CD4-positive, alpha-beta T cell treated with Interferon gamma for 1 hour (primary cell): ENCODE data around the gene KRTAP2-1.
"Not testable (repeated sequence)": the region's sequence is repeated elsewhere in the genome, so short reads cannot be mapped to it uniquely, and the experiment has no call there.

Experiments used
- DNase-seq: peaks from one replicate; pipeline ENCODE4 v3.0.0-alpha.2; 2020

The KRTAP2-1 gene, protein sequence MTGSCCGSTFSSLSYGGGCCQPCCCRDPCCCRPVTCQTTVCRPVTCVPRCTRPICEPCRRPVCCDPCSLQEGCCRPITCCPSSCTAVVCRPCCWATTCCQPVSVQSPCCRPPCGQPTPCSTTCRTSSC

DNA sequence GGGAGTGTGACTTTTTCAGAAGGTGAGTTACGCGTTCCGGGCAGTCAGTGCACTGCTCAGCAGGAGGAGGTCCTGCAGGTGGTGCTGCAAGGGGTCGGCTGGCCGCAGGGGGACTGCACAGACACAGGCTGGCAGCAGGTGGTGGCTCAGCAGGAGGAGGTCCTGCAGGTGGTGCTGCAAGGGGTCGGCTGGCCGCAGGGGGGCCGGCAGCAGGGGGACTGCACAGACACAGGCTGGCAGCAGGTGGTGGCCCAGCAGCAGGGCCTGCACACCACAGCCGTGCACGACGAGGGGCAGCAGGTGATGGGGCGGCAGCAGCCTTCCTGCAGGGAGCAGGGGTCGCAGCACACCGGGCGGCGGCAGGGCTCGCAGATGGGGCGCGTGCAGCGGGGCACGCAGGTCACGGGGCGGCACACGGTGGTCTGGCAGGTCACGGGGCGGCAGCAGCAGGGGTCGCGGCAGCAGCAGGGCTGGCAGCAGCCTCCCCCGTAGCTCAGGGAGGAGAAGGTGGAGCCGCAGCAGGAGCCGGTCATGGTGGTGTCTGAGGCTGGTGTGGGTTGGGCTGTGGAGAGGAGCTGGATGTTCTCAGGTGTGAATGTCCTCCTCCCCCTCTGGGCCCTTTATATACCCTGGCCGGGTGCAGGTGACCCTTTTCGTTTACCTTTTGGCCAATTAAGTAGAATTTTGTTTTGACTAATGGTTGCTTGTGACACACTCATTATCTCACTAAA, at the start of gene KRTAP2-1:
TSS of gene KRTAP2-1 (minus strand) at position 582 of the 731 bp plus-strand sequence. CDS start at position 533, 49 bp downstream.
- not testable (repeated sequence) for DNase-seq

DNA sequence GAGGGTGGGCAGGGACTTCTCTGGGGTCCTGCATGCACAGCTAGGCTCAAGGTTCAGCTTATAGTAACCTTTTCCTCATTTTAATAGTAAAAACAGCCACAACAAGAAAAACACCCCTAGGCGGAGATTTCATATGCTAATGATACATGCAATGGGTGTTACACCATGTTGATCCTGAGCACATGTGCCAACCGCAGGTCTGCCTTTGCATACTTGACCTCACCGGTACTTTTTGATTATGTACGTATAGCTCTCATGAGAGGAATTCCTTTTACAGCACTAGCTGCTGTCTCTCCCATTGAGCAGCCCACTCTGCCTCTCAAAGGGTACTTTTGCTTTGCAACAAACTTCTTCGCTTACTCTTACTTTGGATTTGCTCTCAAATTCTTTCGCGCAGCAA, 48.9 kb upstream of the KRTAP2-1 start:
- DNase-seq = no peak

DNA sequence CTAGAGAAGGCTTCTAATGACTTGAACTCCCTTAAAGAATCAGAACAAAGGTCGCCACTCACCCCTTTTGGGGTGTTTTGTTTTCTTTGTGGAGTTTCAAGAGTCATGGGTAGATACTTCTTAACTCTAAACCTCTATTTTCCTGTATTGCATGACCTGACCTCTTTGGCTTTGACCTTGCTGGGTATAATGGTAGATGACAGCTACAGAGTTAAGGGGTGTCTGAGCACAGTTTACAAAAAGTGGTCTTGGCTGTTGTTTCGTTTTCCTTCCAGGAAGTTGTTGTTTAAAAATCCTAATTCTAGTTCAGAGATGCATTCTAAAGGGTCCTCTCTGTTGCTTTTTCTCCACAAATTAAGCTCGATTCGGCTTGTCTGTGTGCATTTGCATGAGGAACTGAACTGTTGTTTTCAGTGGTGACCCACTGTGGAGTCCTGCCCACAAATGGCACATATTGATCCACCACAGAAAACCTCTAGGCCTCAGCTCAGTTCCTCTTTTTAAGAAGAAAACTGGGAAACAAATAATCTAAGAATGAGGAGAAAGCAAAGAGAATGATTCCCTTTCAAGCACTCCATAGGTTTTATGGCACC, 41.7 kb upstream of the KRTAP2-1 start:
- DNase-seq = not testable (repeated sequence)

DNA sequence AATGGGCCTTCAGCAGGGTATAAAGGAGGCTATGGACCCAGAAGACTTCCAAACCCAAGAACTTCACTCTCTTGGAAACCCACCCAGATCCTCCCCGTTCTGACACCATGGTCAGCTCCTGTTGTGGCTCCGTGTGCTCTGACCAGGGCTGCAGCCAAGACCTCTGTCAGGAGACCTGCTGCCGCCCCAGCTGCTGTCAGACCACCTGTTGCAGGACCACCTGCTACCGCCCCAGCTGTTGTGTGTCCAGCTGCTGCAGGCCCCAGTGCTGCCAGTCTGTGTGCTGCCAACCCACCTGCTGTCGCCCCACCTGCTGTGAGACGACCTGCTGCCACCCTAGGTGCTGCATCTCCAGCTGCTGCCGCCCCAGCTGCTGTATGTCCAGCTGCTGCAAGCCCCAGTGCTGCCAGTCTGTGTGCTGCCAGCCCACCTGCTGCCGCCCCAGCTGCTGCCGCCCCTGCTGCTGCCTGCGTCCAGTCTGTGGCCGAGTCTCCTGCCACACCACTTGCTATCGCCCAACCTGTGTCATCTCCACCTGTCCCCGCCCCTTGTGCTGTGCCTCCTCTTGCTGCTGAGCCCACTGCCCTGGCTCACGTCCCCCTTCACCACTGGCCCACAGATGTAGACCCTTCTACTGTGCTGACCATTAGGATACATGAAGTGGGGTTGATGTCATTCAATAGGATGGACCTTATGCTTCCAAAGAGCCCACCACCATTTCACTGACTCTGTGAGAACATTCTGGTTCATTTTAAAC, 37.2 kb upstream of the KRTAP2-1 start, which contains the start of gene KRTAP4-7:
TSS of gene KRTAP4-7 (plus strand) at position 51 of the 757 bp plus-strand sequence. CDS start at position 108, 57 bp downstream.
- DNase-seq = not testable (repeated sequence)

DNA sequence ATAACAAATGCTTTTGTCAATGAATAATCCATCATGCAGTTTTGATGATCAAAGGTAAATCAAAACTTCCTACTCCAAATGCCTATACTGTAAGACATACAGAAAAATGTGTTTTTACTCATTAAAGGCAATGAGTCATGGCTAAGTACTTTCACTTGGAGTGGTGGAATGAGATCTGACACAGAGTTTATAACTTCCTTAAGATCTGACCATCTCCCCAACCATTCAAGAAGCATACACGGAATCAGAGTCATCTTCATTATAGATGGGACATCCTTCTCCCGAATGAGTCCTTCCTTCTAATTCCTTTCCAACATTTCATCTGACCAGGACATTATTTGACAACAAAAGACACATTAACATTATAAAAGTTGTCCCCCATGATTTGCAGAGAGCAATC, 36.3 kb upstream of the KRTAP2-1 start:
- DNase-seq = not testable (repeated sequence)

DNA sequence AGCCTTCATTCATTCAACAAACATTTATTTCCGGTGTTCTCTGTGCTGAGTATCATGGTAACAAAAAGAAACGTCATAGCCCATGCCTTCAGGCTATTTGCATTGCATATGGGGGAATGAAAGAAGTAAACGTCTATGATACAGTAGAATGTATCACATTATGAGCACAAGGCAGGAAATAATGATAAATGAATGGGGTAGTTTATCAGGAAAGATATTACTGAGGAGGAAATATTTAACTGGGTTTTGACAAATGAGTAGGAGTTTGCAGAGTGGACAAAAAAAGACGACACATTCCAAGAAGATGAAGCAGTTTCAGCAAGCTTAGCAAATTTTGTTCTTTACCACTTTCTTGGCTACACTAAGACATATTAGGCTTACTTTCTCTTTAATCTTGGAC, 35.5 kb upstream of the KRTAP2-1 start:
- no peak for DNase-seq

DNA sequence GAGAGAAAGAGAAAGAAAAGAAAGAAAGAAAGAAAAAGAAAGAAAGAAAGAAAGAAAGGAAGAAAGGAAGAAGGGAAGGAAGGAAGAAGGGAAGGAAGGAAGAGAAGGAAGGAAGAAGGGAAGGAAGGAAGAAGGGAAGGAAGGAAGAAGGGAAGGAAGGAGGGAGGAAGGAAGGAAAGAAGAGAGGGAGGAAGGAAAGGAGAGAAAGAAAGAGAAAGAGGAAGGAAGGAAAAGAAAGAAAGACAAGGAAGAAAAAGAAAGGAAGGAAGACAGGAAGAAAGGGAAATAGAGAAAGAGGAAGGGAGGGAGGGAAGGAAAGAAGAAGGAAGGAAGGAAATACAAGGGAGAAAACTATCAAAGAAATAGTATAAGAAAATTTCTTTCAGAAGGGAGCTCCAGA, 29.7 kb upstream of the KRTAP2-1 start:
- no peak for DNase-seq

DNA sequence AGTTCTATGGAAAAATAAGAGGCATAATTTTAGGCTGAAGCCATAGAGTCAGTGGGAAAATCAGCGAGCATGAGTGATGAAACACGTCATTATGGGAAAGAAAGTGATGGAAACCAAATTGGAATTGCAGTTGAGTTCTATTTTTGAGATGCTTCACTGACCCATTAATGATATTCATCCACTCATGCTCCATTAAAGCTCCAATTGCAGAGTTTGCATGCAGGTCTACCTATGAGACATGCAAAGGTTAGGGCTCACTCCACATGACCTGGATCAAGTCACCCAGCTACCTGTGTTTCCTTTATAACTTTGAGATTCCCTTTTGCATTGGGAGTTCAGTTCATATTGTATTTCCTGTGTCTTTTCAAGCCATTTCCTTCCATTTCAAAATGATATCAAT, 26.6 kb upstream of the KRTAP2-1 start:
- no peak for DNase-seq

DNA sequence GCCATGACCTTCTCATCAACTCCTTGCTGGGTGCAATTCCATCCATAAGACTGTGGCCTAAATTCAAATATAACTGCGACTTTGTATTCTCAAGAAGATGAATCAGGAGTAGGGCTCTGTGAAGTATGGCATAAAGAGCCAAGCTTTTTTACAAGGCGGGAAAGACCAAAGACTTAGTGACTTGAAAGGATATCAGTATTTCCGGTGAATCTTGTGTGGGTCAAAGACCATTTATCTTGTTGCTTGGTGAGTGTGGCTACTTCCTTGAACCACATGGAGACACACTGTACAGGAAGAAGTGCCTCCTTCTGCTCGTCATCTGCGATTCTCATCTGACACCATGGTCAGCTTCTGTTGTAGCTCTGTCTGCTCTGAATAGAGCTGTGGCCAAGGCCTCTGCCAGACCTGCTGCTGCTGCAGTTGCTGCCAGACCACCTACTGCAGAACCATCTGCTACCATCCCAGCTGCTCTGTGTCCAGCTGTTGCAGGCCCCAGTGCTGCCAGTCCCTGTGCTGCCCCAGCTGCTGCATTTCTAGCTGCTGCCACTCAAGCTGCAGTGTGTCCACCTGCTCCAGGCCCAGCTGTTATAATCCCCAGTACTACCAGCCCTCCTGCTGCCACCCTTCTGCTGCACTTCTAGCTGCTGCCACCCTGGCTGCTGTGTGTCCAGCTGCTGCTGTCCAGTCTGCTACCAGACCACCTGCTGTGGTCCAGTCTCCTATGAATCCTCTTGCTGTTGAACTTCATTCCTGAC, 24.7 kb upstream of the KRTAP2-1 start:
- DNase-seq = no peak

DNA sequence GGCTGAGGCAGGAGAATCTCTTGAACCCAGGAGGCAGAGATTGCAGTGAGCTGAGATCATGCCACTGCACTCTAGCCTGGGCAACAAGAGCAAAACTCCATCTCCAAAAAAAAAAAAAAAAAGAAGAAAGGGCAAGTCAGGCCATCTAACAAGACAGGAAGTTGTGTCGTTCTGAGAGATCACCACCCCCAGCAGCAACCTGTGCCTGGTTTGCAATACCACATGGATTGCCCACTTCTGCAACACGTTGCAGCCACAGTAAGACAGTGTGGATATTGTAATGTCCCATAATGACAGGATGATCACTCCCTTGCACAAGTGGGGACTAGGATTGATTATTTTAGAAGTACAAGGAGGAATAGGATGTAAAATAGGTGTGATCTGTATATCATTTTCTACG, 21.9 kb upstream of the KRTAP2-1 start:
- no peak for DNase-seq

DNA sequence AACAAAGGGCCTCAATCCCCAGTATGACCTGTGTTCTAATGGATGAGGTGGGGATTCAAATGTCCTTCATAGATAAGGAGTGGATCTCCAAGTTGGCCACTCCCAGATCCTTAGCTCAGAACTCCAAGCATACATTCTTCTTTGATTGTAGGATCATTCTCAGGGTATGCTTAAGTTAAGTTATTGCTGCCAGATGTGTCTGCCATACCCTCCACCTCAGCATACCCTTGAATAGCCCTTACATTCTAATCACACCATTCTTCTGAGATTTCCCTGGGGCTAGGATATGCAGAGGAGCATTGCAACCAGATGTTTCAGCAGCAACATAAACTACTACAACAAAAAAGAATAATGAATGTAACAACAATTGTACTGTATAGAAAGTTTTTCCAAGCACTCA, 20.2 kb upstream of the KRTAP2-1 start:
- DNase-seq = no peak

DNA sequence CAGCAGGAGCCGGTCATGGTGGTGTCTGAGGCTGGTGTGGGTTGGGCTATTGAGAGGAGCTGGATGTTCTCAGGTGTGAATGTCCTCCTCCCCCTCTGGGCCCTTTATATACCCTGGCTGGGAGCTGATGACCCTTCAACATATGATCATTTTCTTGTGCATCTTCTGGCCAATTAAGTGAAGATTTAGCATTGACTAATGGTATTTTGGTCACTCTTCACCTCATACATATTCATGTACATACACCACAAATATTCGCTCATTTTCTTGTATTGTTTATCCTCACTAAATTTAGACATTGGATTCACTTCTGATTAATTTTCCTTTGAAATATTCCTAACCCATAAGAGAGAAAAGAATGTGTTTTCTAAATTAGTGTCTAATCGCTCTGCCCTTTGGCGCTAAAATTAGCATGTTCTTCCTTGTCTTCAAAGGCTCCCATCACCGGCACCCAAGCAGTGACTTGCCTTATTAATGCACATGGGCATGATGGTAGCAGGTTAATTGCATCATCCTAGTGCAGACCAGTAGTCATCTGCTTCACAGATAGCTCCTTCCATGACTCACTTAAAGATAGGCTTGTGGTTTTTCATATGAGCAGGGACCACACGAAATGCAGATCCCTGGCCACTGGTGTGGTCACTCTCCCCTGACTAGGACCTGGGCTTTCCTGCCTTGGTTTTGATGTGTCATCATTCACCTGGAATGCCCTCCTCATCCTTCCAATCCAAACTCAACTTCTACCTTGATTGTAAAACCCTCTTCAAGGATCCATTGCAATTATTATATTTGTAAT, 18.9 kb upstream of the KRTAP2-1 start, which contains the start of gene KRTAP2-4:
TSS of gene KRTAP2-4 (minus strand) at position 51 of the 796 bp plus-strand sequence. CDS start at position 17, 34 bp downstream.
- DNase-seq = no peak

DNA sequence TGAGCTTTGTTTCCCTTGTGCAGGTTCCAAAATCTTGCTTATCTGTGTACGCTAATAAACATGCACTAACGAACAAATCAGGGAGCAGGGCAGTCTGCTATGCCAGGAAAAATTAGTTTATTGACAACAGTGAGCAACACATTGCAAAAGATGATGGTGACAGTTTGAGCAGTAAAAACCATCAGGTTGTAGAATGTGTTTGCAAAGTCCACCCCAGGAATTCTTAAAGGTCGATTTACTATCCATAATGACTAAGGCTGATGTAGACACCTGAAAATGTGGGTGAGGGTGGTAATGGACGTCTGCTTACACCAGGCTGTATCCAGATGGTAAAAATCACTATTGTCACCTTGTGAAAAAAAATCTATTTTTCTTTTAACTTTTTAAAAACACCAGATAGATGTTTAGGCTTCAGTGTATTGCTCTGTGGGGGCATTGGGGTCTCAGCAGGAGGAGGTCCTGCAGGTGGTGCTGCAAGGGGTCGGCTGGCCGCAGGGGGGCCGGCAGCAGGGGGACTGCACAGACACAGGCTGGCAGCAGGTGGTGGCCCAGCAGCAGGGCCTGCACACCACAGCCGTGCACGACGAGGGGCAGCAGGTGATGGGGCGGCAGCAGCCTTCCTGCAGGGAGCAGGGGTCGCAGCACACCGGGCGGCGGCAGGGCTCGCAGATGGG, 18.0 kb upstream of the KRTAP2-1 start:
- not testable (repeated sequence) for DNase-seq

DNA sequence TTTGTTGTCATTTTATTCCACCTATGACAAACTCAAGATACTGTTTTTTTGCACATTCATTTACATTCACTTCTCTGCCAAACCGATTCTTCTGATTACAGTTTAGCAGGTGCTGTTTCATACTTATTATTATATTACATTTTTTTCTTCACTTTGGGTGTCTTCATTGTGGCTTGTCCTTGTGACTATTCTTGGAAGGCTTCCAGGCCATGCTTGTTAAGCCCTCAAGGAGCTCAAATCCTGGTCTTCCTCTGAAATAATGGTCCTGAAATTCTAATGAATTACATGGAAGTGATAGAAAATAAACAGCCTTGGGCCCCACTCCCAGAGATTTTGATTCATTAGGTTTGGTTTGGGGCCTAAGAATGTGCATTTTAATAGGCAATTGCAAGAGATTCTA, 17.2 kb upstream of the KRTAP2-1 start:
- DNase-seq = no peak

DNA sequence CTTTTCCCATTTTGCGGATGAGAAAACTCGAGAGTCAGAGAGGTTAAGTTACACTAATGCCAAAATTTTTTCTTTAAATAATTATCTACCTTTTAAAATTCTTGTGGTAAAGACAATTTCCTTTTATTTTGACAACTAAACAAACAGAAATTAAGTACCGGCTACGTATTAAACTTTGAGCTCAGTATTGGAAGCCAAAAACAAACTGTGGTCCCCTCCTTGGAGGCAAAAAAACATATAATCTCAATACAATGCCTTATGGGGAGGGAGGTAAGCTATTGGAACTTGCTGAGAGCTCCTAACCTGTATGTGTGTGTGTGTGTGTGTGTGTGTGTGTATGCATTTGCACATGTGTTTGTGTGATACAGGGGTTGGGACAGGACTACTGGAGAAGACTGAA, 16.3 kb upstream of the KRTAP2-1 start:
- DNase-seq = no peak

DNA sequence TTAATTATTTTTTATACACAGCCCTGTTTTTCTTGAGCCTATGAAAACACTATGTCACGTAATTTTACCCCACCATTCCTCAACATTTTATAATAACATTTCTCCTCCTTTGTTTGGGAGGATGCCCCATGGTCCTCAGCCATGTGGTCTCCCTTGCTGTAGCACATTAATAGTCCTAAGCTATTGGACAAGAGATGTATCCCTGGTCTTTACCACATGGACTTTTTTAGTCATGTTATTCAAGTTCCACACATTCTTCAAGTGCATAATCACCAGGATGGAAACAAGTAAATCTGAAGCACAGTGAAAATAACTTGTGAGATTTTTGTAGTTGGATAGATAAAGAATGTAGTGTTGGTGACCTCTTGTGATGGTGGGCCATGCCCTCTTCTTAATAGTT, 14.8 kb upstream of the KRTAP2-1 start:
- no peak for DNase-seq

DNA sequence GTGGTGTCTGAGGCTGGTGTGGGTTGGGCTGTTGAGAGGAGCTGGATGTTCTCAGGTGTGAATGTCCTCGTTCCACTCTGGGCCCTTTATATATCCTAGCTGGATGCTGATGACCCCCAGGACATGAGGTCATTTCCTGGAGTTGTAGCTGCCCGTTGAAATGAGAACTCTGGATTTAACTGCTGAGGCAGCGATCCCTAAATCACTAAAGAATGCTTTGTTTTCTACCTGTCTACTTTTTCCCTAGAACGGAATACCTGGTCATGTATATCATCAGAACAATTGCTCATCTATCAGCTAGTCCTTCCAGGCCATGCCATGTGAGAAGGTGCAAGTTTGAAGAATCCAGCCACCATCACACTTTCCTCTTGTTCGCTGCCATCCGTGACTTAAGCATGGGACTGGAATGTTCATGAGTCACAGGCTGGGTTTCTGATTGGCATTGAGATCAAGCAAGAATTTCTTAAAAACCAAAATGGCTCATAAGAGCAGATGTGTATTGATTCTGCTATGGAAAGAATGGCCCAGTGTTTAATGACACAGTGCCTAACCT, 13.0 kb upstream of the KRTAP2-1 start, which contains the start of gene KRTAP2-3:
TSS of gene KRTAP2-3 (minus strand) at position 63 of the 553 bp plus-strand sequence. CDS start 64 bp downstream, outside the sequence.
- no peak for DNase-seq

DNA sequence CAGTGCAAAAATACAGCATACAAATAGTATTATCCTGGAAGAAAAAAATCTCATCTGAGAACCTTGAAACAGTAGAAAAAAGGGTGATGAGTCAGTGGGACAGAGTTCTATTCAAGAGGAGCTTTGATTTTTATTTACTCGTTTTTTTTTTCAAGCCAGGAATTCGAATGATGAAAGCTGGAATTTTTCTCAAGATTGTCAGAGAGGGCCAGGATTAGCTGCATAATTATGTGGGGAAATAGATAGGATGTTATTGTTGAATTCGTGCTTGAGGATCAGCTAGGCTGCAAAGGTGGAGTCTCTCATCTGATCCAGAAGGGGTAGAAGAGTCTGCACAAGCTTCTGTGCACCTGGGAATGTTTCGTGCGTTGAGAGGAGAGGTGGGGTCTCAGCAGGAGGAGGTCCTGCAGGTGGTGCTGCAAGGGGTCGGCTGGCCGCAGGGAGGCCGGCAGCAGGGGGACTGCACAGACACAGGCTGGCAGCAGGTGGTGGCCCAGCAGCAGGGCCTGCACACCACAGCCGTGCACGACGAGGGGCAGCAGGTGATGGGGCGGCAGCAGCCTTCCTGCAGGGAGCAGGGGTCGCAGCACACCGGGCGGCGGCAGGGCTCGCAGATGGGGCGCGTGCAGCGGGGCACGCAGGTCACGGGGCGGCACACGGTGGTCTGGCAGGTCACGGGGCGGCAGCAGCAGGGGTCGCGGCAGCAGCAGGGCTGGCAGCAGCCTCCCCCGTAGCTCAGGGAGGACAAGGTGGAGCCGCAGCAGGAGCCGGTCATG, 12.3 kb upstream of the KRTAP2-1 start:
- DNase-seq = not testable (repeated sequence)

DNA sequence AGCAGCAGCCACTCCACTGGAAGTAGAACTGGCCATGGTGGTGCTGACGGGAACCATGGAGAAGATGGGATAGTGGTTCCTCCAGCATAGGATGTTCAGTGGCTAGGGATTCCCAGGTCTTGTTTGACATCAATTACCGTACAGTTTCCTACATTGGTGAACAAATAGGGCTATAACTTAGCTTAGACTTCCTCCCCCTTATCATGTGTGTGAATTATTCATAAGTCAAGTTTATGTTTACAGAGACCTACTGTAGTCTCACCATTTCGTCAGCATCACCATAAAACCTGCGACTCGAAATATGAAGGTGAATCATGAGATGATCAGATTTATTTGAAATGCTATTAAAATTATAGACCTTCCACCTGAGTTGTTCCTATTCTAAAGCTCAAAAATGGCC, 11.6 kb upstream of the KRTAP2-1 start:
- no peak for DNase-seq

DNA sequence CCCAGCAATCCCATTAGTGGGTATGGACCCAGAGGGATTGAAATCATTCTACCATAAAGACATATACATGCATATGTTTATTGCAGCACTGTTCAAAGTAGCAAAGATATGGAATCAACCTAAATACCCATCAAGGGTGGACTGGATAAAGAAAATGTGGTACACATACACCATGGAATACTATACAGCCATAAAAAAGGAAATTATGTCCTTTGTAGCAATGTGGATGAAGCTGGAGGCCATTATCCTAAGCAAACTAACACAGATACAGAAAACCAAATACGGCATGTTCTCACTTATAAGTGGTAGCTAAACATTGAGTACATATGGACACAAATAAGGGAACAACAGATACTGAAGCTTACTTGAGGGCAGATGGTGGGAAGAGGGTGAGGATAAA, 10.4 kb upstream of the KRTAP2-1 start:
- no peak for DNase-seq
